NCI-H510A treated with DMSO at 0.1 percent for 48 hours (cell line): ENCODE results near the gene ZNF536.
"Not testable (repeated sequence)": the region's sequence is repeated elsewhere in the genome, so short reads cannot be mapped to it uniquely, and the experiment has no call there.

Experiments used
- DNase-seq: peaks from one replicate; lab custom pipeline; 2025; lab: John Stamatoyannopoulos, UW

ZNF536 gene

GRCh38 chr19:30341611-30342201 is 30.5 kb upstream of the ZNF536 start:
- DNase-seq = no peak

- DNase-seq = no peak
Observed at GRCh38 chr19:30342901-30343300, 29.3 kb upstream of the ZNF536 start.

- no peak for DNase-seq
Observed at GRCh38 chr19:30344446-30345425, 27.4 kb upstream of the ZNF536 start.

GRCh38 chr19:30345686-30346085 is 26.5 kb upstream of the ZNF536 start:
- no peak for DNase-seq

- DNase-seq = not testable (repeated sequence)
Observed at GRCh38 chr19:30346468-30346867, 25.7 kb upstream of the ZNF536 start.

- DNase-seq = no peak
Observed at GRCh38 chr19:30349131-30349730, 23.0 kb upstream of the ZNF536 start.

- no peak for DNase-seq
Observed at GRCh38 chr19:30350692-30351663, 21.2 kb upstream of the ZNF536 start.

- no peak for DNase-seq
Observed at GRCh38 chr19:30351774-30352173, 20.4 kb upstream of the ZNF536 start.

- DNase-seq = no peak
Observed at GRCh38 chr19:30353394-30353945, 18.7 kb upstream of the ZNF536 start.

GRCh38 chr19:30355586-30355985 is 16.6 kb upstream of the ZNF536 start:
- DNase-seq = no peak

- DNase-seq = no peak
Observed at GRCh38 chr19:30356951-30357579, 15.1 kb upstream of the ZNF536 start.

GRCh38 chr19:30357580-30357954 is 14.6 kb upstream of the ZNF536 start:
- DNase-seq = no peak

- DNase-seq = no peak
Observed at GRCh38 chr19:30358319-30358718, 13.9 kb upstream of the ZNF536 start.

GRCh38 chr19:30358821-30359580 is 13.2 kb upstream of the ZNF536 start:
- DNase-seq = no peak

GRCh38 chr19:30359936-30360335 is 12.2 kb upstream of the ZNF536 start:
- no peak for DNase-seq

GRCh38 chr19:30360376-30361106 is 11.6 kb upstream of the ZNF536 start:
- no peak for DNase-seq

GRCh38 chr19:30361107-30361447 is 11.1 kb upstream of the ZNF536 start:
- DNase-seq = no peak

GRCh38 chr19:30361721-30362120 is 10.5 kb upstream of the ZNF536 start:
- no peak for DNase-seq

GRCh38 chr19:30362156-30362754 is 9.9 kb upstream of the ZNF536 start:
- no peak for DNase-seq
